HG03521 (cell line): ENCODE results near the gene ARHGEF28.

Source experiments
- ATAC-seq: cut with Tn5 transposase; IDR thresholded peaks from one replicate; pipeline ENCODE4 v1.9.1; 2021; ENCODE audit warnings: mild to moderate bottlenecking, moderate library complexity; ENCODE audit not compliant: unreplicated experiment

The ARHGEF28 gene

DNA sequence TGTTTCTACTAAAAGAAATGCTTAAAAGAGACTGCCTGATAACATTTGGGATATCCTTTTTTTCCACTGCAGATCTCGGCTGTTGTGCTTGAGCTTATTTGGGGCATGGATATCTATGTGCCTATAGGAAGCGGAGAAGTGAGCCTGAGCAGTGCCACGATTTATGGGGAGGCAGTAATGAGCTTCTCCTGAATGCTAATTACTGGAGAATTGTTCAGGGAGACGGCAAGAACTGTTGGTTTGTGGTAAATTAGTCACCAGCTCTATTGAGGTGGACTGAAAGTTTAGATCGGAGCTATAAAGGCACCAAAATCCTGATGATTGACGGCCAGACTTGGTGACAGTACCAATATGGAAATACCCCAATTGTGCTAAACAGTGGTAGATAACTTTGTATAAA lies 186.5 kb downstream of the ARHGEF28 start:
- ATAC-seq: no peak

DNA sequence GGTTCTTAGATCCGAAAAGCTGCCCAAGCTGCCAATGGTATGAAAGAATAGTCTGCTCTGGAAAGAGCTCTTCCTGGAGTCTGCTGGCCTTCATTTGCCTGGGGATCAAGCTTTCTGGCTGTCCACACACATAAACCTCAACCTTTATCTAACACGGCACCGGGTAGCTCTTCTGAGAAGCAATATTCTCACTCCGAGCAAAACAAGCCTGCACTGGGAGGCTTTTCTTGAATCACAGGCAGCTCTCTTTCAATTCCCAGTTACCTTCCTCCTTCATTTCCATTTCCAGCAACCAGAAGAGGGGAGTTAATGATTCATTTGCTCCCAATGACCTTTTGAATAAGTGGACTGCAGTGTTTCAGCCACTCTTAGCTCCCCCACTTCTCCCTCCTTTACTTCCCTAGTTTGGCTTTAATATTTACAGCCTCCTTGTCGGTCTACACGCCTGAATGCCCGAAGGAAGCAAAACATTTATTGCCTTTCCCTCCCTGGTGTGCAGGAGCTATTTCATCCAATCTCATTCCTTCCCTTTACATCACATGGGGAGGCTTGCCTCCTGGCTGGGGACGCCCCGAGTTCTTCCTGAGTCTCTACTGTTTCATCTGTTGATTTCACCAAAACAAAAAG lies 187.1 kb downstream of the ARHGEF28 start:
- ATAC-seq: no peak

- no peak for ATAC-seq
These were observed 188.3 kb downstream of the ARHGEF28 start for GRCh38 chr5:73814233-73814846.

GRCh38 chr5:73815631-73816030 lies 189.6 kb downstream of the ARHGEF28 start:
- no peak for ATAC-seq

DNA sequence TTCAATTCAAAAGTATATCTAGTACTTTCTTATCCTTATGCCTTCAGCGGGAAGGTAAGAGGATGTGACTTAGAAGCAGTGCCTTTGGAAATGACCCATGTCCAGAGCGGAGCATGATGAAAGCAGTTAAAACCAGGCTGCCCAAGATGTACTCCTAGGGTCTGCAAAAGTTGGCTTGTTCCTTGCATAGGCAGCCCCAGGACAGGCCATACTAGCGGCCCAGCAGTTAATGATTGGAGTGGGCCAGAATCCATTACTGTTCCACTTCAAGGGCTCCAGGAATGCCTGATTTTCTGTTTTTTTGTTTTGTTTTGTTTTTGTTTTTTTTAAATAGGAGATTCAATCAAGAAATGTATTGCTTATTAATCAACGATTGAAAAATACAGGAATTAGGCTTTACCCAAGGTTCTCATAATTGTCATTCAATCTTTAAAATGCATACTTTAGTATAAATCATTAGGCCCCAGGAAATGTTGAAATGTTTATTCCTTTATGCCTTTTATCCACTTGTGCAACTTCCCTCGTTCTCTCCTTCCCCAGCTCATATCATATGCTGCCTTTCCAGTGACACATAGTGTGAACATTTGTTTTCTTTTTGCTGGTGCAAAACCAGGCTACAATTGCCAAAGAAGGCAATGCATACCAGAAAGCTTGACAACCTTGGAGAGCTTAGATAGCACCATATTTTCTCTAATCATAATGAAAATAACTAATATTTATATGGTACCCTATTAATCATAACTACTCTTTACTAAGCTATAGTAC lies 190.8 kb downstream of the ARHGEF28 start:
- ATAC-seq: no peak

- no peak for ATAC-seq
These were observed 192.4 kb downstream of the ARHGEF28 start for GRCh38 chr5:73818357-73818756.

- ATAC-seq: no peak
These were observed 194.3 kb downstream of the ARHGEF28 start for GRCh38 chr5:73820326-73820725.

GRCh38 chr5:73821003-73821402 lies 195.0 kb downstream of the ARHGEF28 start:
- no peak for ATAC-seq

- no peak for ATAC-seq
These were observed 196.4 kb downstream of the ARHGEF28 start for GRCh38 chr5:73822278-73822988.

GRCh38 chr5:73822989-73823339 lies 197.0 kb downstream of the ARHGEF28 start:
- no peak for ATAC-seq

DNA sequence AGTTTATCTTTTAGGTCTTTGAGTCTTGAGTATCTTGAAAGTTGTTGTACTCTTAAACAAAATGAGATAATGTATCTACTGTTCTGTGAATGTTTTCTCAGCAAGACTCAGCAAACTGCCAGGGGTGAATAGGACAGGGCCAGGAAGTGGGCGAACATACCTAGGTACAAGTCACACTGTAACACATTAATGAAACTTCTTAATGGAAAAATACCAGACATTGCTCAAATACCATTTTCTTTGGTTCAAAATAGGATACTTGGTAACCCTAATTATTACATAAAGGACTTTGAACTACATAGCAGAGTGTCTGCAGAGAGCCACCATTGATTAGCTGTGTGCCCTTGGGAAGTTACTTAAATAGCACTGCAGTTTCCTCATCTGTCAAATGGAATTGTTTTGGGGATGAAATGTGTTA lies 197.5 kb downstream of the ARHGEF28 start:
- ATAC-seq: no peak

DNA sequence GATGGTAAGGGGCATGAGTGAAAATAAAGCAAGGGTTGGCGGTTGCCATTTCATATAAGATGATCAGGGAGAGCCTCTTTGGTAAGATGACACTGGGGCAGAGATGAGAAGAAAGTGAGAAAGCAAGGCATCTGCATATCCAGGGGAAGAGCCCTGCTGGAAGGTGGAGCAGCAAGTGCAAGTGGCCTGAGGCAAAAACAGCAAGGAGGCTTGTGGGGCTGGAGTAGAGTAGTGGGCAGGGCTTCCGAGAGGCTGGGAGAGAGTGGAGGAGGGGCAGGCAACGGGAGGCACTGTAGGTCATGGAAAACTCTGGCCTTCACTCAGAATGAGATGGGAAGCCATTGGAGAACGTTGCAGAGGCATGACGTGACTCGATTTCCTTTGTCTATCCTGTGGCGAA lies 199.2 kb downstream of the ARHGEF28 start:
- no peak for ATAC-seq

GRCh38 chr5:73825736-73826135 lies 199.7 kb downstream of the ARHGEF28 start:
- ATAC-seq: no peak

- ATAC-seq: no peak
These were observed 200.5 kb downstream of the ARHGEF28 start for GRCh38 chr5:73826301-73827105.

DNA sequence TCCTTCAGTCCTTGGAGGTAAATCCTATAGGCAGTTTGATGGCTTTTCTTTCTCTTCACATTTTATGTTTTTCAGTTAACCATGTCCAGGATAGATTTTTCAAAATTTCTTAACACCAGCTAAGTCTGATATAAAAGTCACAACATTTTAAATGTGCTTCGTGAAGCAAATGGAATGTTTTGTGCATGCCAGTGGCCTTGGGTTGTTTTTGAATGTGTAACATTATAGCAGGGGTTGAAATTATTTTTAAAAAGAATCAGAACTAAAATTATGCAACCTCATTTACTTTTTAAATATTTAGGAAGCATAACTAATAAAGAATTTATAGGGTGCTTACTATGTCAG lies 201.1 kb downstream of the ARHGEF28 start:
- ATAC-seq: no peak

- ATAC-seq: no peak
These were observed 202.5 kb downstream of the ARHGEF28 start for GRCh38 chr5:73828465-73828864.

DNA sequence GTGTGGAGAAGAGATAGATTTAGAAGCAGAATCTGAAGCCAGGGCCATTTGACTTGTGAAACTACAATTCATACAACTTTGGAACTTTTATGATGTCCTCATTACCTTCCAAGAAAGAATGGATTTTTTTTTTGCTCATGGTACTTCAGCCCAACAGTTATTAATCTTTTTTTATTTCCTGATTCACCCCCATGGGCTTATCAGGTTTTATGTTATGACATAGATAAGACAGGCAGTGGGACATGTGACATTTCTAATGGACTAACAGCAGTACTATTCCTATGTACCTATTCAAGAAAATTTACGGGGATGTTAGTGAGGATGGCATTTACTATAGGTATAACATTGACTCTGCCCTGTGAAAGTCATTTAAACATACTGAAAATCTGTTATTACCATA lies 204.7 kb downstream of the ARHGEF28 start:
- no peak for ATAC-seq

GRCh38 chr5:73831066-73831465 lies 205.1 kb downstream of the ARHGEF28 start:
- ATAC-seq: no peak

- ATAC-seq: no peak
These were observed 208.7 kb downstream of the ARHGEF28 start for GRCh38 chr5:73834693-73835092.

GRCh38 chr5:73835726-73836125 lies 209.7 kb downstream of the ARHGEF28 start:
- no peak for ATAC-seq

GRCh38 chr5:73836607-73837006 lies 210.6 kb downstream of the ARHGEF28 start:
- ATAC-seq: no peak
